Astrocyte (in vitro differentiated cells and primary cell): Measurements from ENCODE around the gene PCNT. TPM values are rescaled to one million over a fixed set of nuclear protein-coding genes. Genes with fewer than 3 reads are reported as not detected.

Experiments used
- DNase-seq: peaks from one replicate; pipeline ENCODE4 v3.0.0-alpha.2; 2010; ENCODE audit warnings: low read depth
- FAIRE-seq: peaks from 2 replicates; lab custom pipeline; 2011; peaks lifted over from hg19 to GRCh38; lab: Jason Lieb, UNC
- H2AFZ ChIP-seq: 2 replicates; pipeline ENCODE4 v1.6.0; 2012; ENCODE audit warnings: low read depth, low read length, inconsistent platforms
- H3K27ac ChIP-seq: 2 replicates; pipeline ENCODE4 v1.5.1; 2011; ENCODE audit warnings: low read depth, low read length, inconsistent platforms
- H3K27me3 ChIP-seq: 2 replicates; pipeline ENCODE4 v1.6.0; 2011; ENCODE audit warnings: low read length, inconsistent platforms; ENCODE audit not compliant: insufficient read depth
- H3K36me3 ChIP-seq: 2 replicates; pipeline ENCODE4 v1.5.1; 2011; ENCODE audit warnings: low read length, inconsistent platforms; ENCODE audit not compliant: insufficient read depth
- H3K4me1 ChIP-seq: 2 replicates; pipeline ENCODE4 v1.5.1; 2011; ENCODE audit warnings: low read length, inconsistent platforms; ENCODE audit not compliant: insufficient read depth
- H3K4me2 ChIP-seq: 2 replicates; pipeline ENCODE4 v1.6.0; 2012; ENCODE audit warnings: low read length, inconsistent platforms
- H3K4me3 ChIP-seq: 2 replicates; pipeline ENCODE4 v1.5.1; 2011; ENCODE audit warnings: low read depth, mild to moderate bottlenecking, low read length, inconsistent platforms; ENCODE audit not compliant: insufficient read depth
- H3K79me2 ChIP-seq: 2 replicates; pipeline ENCODE4 v1.6.0; 2012; ENCODE audit warnings: mild to moderate bottlenecking, low read length, inconsistent platforms; ENCODE audit not compliant: insufficient read depth
- H3K9ac ChIP-seq: 2 replicates; pipeline ENCODE4 v1.6.0; 2012; ENCODE audit warnings: mild to moderate bottlenecking, low read length, inconsistent platforms
- H3K9me3 ChIP-seq: 2 replicates; pipeline ENCODE4 v1.5.1; 2012; ENCODE audit warnings: low read depth, mild to moderate bottlenecking, low read length, inconsistent platforms; ENCODE audit not compliant: insufficient read depth
- H4K20me1 ChIP-seq: 2 replicates; pipeline ENCODE4 v1.6.0; 2012; ENCODE audit warnings: low read length, inconsistent platforms; ENCODE audit not compliant: insufficient read depth
- H3K27ac Mint-ChIP-seq: one replicate; pipeline ENCODE4 v1.8.0; 2021; ENCODE audit warnings: mild to moderate bottlenecking, mixed read lengths; ENCODE audit not compliant: unreplicated experiment
- H3K27me3 Mint-ChIP-seq: one replicate; pipeline ENCODE4 v1.8.0; 2021; ENCODE audit warnings: low read depth, mixed read lengths; ENCODE audit not compliant: unreplicated experiment
- H3K36me3 Mint-ChIP-seq: one replicate; pipeline ENCODE4 v1.8.0; 2021; ENCODE audit warnings: low read depth, mixed read lengths; ENCODE audit not compliant: unreplicated experiment
- H3K4me1 Mint-ChIP-seq: one replicate; pipeline ENCODE4 v1.8.0; 2021; ENCODE audit warnings: low read depth, mixed read lengths; ENCODE audit not compliant: unreplicated experiment
- H3K4me3 Mint-ChIP-seq: one replicate; pipeline ENCODE4 v1.8.0; 2021; ENCODE audit warnings: mild to moderate bottlenecking, moderate library complexity, mixed read lengths; ENCODE audit not compliant: unreplicated experiment
- H3K9me3 Mint-ChIP-seq: one replicate; pipeline ENCODE4 v1.8.0; 2021; ENCODE audit warnings: mild to moderate bottlenecking, mixed read lengths; ENCODE audit not compliant: unreplicated experiment
- EZH2 ChIP-seq: IDR thresholded peaks from 2 replicates; pipeline ENCODE4 v1.6.1; 2012; ENCODE audit warnings: mild to moderate bottlenecking, low read length, inconsistent platforms; ENCODE audit not compliant: insufficient read depth
- total RNA-seq: library from RNA; stranded (reverse); gene quantifications from 2 replicates; pipeline ENCODE4 v1.2.1, GENCODE V29; 2021
- TF ChIP-seq, protein P1 (sequence below): IDR thresholded peaks from 2 replicates; pipeline ENCODE4 v1.5.1; 2011; ENCODE audit warnings: low read depth, mild to moderate bottlenecking, inconsistent platforms, low read length, moderate library complexity; ENCODE audit not compliant: insufficient read depth

Gene PCNT
- total RNA-seq, 1 donor from 2014 or later: 19.9 TPM

DNA sequence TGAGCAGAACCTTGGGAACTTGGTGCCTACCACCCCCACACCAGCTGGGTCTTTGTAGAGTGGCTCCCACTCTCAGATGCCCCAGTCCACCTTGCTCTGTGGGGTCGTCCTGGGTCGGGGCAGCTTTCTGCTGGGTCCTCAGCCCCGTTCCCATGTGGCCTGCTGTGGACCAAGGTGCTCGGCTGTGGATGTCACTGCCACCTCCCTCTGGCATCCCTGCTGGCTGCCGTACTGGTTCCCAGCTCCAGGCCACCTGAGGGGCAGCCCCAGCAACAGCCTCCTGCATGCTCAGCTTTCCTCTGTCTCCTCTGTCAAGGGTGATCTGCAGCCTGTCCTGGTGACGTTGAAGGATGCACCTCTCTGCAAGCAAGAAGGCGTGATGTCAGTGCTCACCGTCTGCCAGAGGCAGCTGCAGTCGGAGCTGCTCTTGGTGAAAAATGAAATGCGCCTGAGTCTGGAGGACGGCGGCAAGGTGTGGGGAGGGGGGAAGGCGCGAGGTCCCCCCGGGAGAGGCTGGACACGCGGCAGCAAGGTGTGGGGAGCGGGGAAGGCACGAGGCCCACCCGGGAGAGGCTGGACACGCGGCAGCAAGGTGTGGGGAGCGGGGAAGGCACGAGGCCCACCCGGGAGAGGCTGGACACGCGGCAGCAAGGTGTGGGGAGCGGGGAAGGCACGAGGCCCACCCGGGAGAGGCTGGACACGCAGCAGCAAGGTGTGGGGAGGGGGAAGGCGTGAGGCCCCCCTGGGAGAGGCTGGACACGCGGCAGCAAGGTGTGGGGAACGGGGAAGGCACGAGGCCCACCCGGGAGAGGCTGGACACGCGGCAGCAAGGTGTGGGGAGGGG is 88.8 kb downstream of the PCNT start:
- Histone ChIP-seq H2AFZ (no peak overlapping the region), H3K36me3 (peaks cover 4% of the 10 kb centered on the region), H4K20me1 (peaks cover 4% of the 10 kb centered on the region), H3K4me1 (no peaks in the 10 kb centered on the region), H3K27ac (no peak overlapping the region), H3K9me3 (no peaks in the 10 kb centered on the region), H3K79me2 (no peaks in the 10 kb centered on the region), H3K9ac (no peak overlapping the region), H3K4me3 (no peak overlapping the region), H3K27me3 (no peaks in the 10 kb centered on the region), H3K4me2 (no peak overlapping the region)
- H3K27ac Mint-ChIP-seq: no peak overlapping the region
- H3K27me3 Mint-ChIP-seq: no peaks in the 10 kb centered on the region
- H3K9me3 Mint-ChIP-seq: no peaks in the 10 kb centered on the region
- FAIRE-seq (no peak), DNase-seq (no peak)
- H3K4me3 Mint-ChIP-seq: no peak overlapping the region
- H3K4me1 Mint-ChIP-seq: peaks cover 2% of the 10 kb centered on the region
- no peak for TF ChIP-seq EZH2
- TF ChIP-seq, protein P1, sequence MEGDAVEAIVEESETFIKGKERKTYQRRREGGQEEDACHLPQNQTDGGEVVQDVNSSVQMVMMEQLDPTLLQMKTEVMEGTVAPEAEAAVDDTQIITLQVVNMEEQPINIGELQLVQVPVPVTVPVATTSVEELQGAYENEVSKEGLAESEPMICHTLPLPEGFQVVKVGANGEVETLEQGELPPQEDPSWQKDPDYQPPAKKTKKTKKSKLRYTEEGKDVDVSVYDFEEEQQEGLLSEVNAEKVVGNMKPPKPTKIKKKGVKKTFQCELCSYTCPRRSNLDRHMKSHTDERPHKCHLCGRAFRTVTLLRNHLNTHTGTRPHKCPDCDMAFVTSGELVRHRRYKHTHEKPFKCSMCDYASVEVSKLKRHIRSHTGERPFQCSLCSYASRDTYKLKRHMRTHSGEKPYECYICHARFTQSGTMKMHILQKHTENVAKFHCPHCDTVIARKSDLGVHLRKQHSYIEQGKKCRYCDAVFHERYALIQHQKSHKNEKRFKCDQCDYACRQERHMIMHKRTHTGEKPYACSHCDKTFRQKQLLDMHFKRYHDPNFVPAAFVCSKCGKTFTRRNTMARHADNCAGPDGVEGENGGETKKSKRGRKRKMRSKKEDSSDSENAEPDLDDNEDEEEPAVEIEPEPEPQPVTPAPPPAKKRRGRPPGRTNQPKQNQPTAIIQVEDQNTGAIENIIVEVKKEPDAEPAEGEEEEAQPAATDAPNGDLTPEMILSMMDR: no peak
- peaks cover 14% of the 10 kb centered on the region for H3K36me3 Mint-ChIP-seq

DNA sequence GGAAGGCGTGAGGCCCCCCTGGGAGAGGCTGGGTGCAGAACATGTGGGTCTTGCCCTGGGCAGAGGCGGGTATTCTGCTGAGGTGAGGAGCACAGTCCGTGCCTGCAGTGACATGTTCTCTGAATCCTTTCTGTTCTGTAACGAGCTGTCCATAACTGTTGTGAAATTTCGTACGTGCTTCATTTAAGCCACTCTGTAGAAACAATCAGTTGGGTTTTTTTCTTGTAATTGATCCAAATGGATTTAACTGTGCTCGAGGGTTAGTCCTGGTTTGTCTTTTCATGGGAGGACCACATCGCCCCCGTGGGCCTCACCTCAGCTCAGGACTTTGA is 89.4 kb downstream of the PCNT start:
- no peaks in the 10 kb centered on the region for H3K9me3 Mint-ChIP-seq
- no peak for DNase-seq
- H3K4me1 Mint-ChIP-seq: no peaks in the 10 kb centered on the region
- TF ChIP-seq EZH2: no peak
- TF ChIP-seq, protein P1: no peak
- no peak for FAIRE-seq
- no peaks in the 10 kb centered on the region for H4K20me1 ChIP-seq
- H3K27me3 ChIP-seq: no peaks in the 10 kb centered on the region
- no peak overlapping the region for H3K9ac ChIP-seq
- H3K4me1 ChIP-seq: no peaks in the 10 kb centered on the region
- H3K4me3 ChIP-seq: no peak overlapping the region
- H3K4me3 Mint-ChIP-seq: no peak overlapping the region
- no peaks in the 10 kb centered on the region for H3K79me2 ChIP-seq
- no peak overlapping the region for H2AFZ ChIP-seq
- no peaks in the 10 kb centered on the region for H3K27me3 Mint-ChIP-seq
- H3K36me3 ChIP-seq: peaks cover 4% of the 10 kb centered on the region
- no peaks in the 10 kb centered on the region for H3K9me3 ChIP-seq
- no peak overlapping the region for H3K27ac ChIP-seq
- peaks cover 14% of the 10 kb centered on the region for H3K36me3 Mint-ChIP-seq
- no peak overlapping the region for H3K4me2 ChIP-seq
- no peak overlapping the region for H3K27ac Mint-ChIP-seq

DNA sequence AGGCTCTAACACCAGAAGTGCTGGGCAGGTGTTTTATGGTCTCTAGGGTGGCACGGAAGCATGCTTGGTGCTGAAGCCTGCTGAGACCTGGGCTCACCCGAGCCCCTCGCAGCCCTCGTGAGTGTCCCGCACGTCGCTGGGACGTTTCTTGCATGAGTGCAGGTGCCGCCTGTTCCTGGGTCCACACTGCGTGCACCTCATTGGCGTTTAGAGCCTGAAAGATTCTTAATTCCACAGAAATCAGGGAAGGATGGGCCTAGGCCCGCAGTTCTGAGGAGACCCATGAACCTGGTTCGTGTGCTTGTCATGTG is 91.0 kb downstream of the PCNT start:
- Mint-ChIP-seq H3K27ac (no peak overlapping the region), H3K36me3 (peaks cover 18% of the 10 kb centered on the region)

More for the DNA sequence above, 91.0 kb downstream of the PCNT start:
- Histone ChIP-seq H3K9me3 (no peaks in the 10 kb centered on the region), H4K20me1 (no peaks in the 10 kb centered on the region), H3K36me3 (peaks cover 4% of the 10 kb centered on the region), H3K4me1 (no peaks in the 10 kb centered on the region), H3K27me3 (no peaks in the 10 kb centered on the region), H3K79me2 (no peaks in the 10 kb centered on the region), H3K9ac (no peak overlapping the region), H2AFZ (no peak overlapping the region), H3K4me2 (no peak overlapping the region), H3K27ac (no peak overlapping the region), H3K4me3 (no peak overlapping the region)
- TF ChIP-seq EZH2: no peak
- TF ChIP-seq, protein P1: no peak
- no peak for FAIRE-seq
- Mint-ChIP-seq H3K4me3 (no peak overlapping the region), H3K27me3 (no peaks in the 10 kb centered on the region), H3K9me3 (no peaks in the 10 kb centered on the region), H3K4me1 (no peaks in the 10 kb centered on the region)
- DNase-seq: no peak
